ENCODE measurements around the gene SPRED1.

The SPRED1 gene

DNA sequence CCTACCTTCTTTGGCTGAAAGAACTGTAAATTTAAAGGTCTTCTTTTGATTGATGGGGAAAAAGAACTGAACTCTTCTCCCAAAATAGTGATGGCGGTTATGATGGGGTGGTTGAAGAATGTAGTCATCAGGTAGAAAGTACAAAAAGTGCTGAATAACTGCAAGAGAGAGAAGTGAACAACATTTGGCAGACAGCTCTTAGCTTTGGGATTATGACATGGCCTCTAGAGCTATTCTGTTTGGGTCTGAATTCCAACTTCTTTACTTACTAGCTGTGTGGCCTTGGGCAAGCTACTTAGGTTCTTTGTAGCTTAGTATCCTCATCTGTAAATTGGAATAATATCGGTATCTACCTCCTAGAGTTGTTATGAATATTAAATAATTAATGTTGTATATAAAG is 91.7 kb downstream of the SPRED1 start:
- Histone ChIP-seq H3K27ac (ENCODE audit: low read depth, low read length) (no peak overlapping the region), H3K4me3 (ENCODE audit: low read depth, low read length) (no peak overlapping the region), H2AFZ (ENCODE audit: low read length, unreplicated experiment) (no peak overlapping the region), H3K27me3 (ENCODE audit: insufficient read depth, low read length) (no peaks in the 10 kb centered on the region), H3K79me2 (ENCODE audit: control insufficient read depth, insufficient read depth, low read length, unreplicated experiment) (peaks cover 14% of the 10 kb centered on the region), H3K4me1 (ENCODE audit: control insufficient read depth, insufficient read depth, low read length, unreplicated experiment) (no peaks in the 10 kb centered on the region), H3K36me3 (ENCODE audit: insufficient read depth, low read length) (peaks cover 23% of the 10 kb centered on the region)

DNA sequence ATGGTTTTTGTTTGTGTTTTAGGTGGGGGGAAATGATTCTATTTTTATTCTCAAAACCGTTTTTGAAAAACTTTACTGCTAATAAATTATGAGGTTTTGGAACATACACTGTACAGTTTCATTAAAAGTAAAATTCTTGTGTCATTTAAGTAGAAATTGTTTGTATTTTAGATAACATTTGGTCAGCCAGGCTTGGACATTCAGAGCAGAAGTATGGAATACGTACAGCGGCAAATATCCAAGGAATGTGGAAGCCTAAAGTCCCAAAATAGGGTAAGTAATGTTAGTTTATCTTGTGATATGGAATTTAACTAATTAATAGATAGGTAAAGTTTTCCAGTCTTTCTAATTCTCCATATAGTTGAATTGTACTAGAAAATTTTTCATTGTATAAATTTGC is 96.6 kb downstream of the SPRED1 start:
- no peak overlapping the region for H2AFZ ChIP-seq (ENCODE audit: low read length, unreplicated experiment)
- H3K79me2 ChIP-seq (ENCODE audit: control insufficient read depth, insufficient read depth, low read length, unreplicated experiment): peaks cover 14% of the 10 kb centered on the region
- no peaks in the 10 kb centered on the region for H3K27me3 ChIP-seq (ENCODE audit: insufficient read depth, low read length)
- no peak overlapping the region for H3K4me3 ChIP-seq (ENCODE audit: low read depth, low read length)
- peaks cover 5% of the 10 kb centered on the region for H3K4me1 ChIP-seq (ENCODE audit: control insufficient read depth, insufficient read depth, low read length, unreplicated experiment)
- H3K27ac ChIP-seq (ENCODE audit: low read depth, low read length): no peak overlapping the region
- H3K36me3 ChIP-seq (ENCODE audit: insufficient read depth, low read length): peaks cover 32% of the 10 kb centered on the region

GRCh38 chr15:38351466-38351865 is 98.8 kb downstream of the SPRED1 start:
- peaks cover 32% of the 10 kb centered on the region for H3K36me3 ChIP-seq (ENCODE audit: insufficient read depth, low read length)
- H3K79me2 ChIP-seq (ENCODE audit: control insufficient read depth, insufficient read depth, low read length, unreplicated experiment): peaks cover 5% of the 10 kb centered on the region
- no peak overlapping the region for H3K4me3 ChIP-seq (ENCODE audit: low read depth, low read length)
- no peak overlapping the region for H3K27ac ChIP-seq (ENCODE audit: low read depth, low read length)
- peaks cover 5% of the 10 kb centered on the region for H3K4me1 ChIP-seq (ENCODE audit: control insufficient read depth, insufficient read depth, low read length, unreplicated experiment)
- H3K27me3 ChIP-seq (ENCODE audit: insufficient read depth, low read length): no peaks in the 10 kb centered on the region
- no peak overlapping the region for H2AFZ ChIP-seq (ENCODE audit: low read length, unreplicated experiment)

- peaks cover 5% of the 10 kb centered on the region for H3K4me1 ChIP-seq (ENCODE audit: control insufficient read depth, insufficient read depth, low read length, unreplicated experiment)
- H3K4me3 ChIP-seq (ENCODE audit: low read depth, low read length): no peak overlapping the region
- peaks cover 29% of the 10 kb centered on the region for H3K36me3 ChIP-seq (ENCODE audit: insufficient read depth, low read length)
- no peak overlapping the region for H2AFZ ChIP-seq (ENCODE audit: low read length, unreplicated experiment)
- no peak overlapping the region for H3K27ac ChIP-seq (ENCODE audit: low read depth, low read length)
- no peaks in the 10 kb centered on the region for H3K79me2 ChIP-seq (ENCODE audit: control insufficient read depth, insufficient read depth, low read length, unreplicated experiment)
- no peaks in the 10 kb centered on the region for H3K27me3 ChIP-seq (ENCODE audit: insufficient read depth, low read length)
Observed at GRCh38 chr15:38354315-38354929, 101.8 kb downstream of the SPRED1 start.

DNA sequence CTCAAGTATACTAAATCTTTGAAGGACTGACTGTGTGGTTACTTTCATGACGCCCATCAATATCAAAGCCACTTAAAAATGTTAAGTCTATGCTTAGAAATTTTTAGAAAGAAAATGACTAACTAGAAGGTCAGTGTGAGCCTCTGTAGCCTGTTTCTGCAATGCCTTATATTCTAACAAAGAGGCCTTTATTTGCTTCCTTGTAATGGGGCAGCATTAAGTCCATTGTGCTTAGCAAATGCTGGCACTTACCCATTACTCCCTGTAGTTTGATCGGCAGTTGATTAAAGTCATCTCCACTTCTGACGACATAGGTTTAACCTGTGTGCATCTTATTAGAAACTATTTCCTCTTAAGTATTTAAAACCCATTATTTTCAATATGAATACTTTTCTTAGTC is 109.7 kb downstream of the SPRED1 start:
- no peaks in the 10 kb centered on the region; the same call in 1 of the 2 replicates for H3K27me3 ChIP-seq (ENCODE audit: insufficient read depth, low read length)
- H2AFZ ChIP-seq (ENCODE audit: low read length, unreplicated experiment): no peak overlapping the region
- no peak overlapping the region for H3K4me3 ChIP-seq (ENCODE audit: low read depth, low read length)
- H3K4me1 ChIP-seq (ENCODE audit: control insufficient read depth, insufficient read depth, low read length, unreplicated experiment): no peaks in the 10 kb centered on the region
- no peaks in the 10 kb centered on the region for H3K36me3 ChIP-seq (ENCODE audit: insufficient read depth, low read length)
- H3K79me2 ChIP-seq (ENCODE audit: control insufficient read depth, insufficient read depth, low read length, unreplicated experiment): no peaks in the 10 kb centered on the region
- no peak overlapping the region for H3K27ac ChIP-seq (ENCODE audit: low read depth, low read length)

GRCh38 chr15:38367476-38367875 is 114.8 kb downstream of the SPRED1 start:
- Histone ChIP-seq H3K4me3 (ENCODE audit: low read depth, low read length) (no peak overlapping the region), H3K27me3 (ENCODE audit: insufficient read depth, low read length) (no peaks in the 10 kb centered on the region; the same call in 1 of the 2 replicates), H3K4me1 (ENCODE audit: control insufficient read depth, insufficient read depth, low read length, unreplicated experiment) (no peaks in the 10 kb centered on the region), H3K27ac (ENCODE audit: low read depth, low read length) (no peak overlapping the region), H3K36me3 (ENCODE audit: insufficient read depth, low read length) (no peaks in the 10 kb centered on the region), H3K79me2 (ENCODE audit: control insufficient read depth, insufficient read depth, low read length, unreplicated experiment) (no peaks in the 10 kb centered on the region), H2AFZ (ENCODE audit: low read length, unreplicated experiment) (no peak overlapping the region)

GRCh38 chr15:38369936-38370478 is 117.4 kb downstream of the SPRED1 start:
- Histone ChIP-seq H2AFZ (ENCODE audit: low read length, unreplicated experiment) (no peak overlapping the region), H3K36me3 (ENCODE audit: insufficient read depth, low read length) (no peaks in the 10 kb centered on the region), H3K27ac (ENCODE audit: low read depth, low read length) (no peak overlapping the region), H3K79me2 (ENCODE audit: control insufficient read depth, insufficient read depth, low read length, unreplicated experiment) (no peaks in the 10 kb centered on the region), H3K4me3 (ENCODE audit: low read depth, low read length) (no peak overlapping the region), H3K27me3 (ENCODE audit: insufficient read depth, low read length) (no peaks in the 10 kb centered on the region; the same call in 1 of the 2 replicates), H3K4me1 (ENCODE audit: control insufficient read depth, insufficient read depth, low read length, unreplicated experiment) (no peaks in the 10 kb centered on the region)

DNA sequence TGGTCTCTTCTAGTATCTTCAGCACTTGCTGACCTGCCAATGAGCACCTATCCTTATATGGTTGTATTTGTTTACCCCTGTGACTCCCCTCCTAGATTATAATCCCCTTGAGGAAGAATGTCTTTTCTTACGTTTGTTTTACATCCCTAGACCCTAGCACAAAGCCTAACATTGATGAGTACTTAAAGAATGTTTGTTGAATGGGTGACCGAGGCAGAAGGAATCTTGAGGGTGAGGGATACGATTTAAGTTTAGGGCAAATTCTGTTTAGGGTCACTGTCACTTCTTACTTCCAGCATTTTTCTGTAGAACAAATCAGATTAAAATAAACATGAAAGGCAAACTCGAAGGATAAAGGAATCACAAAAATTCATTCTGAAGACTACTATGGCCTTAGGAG is 120.4 kb downstream of the SPRED1 start:
- Histone ChIP-seq H2AFZ (ENCODE audit: low read length, unreplicated experiment) (no peak overlapping the region), H3K4me3 (ENCODE audit: low read depth, low read length) (no peak overlapping the region), H3K79me2 (ENCODE audit: control insufficient read depth, insufficient read depth, low read length, unreplicated experiment) (no peaks in the 10 kb centered on the region)

GRCh38 chr15:38374029-38374428 is 121.4 kb downstream of the SPRED1 start:
- Histone ChIP-seq H3K79me2 (ENCODE audit: control insufficient read depth, insufficient read depth, low read length, unreplicated experiment) (no peaks in the 10 kb centered on the region), H3K4me3 (ENCODE audit: low read depth, low read length) (no peak overlapping the region), H3K4me1 (ENCODE audit: control insufficient read depth, insufficient read depth, low read length, unreplicated experiment) (peaks cover 4% of the 10 kb centered on the region), H3K36me3 (ENCODE audit: insufficient read depth, low read length) (no peaks in the 10 kb centered on the region), H2AFZ (ENCODE audit: low read length, unreplicated experiment) (no peak overlapping the region), H3K27me3 (ENCODE audit: insufficient read depth, low read length) (no peaks in the 10 kb centered on the region), H3K27ac (ENCODE audit: low read depth, low read length) (no peak overlapping the region)

More for the DNA sequence above, 120.4 kb downstream of the SPRED1 start:
- no peaks in the 10 kb centered on the region for H3K36me3 ChIP-seq (ENCODE audit: insufficient read depth, low read length)
- no peak overlapping the region for H3K27ac ChIP-seq (ENCODE audit: low read depth, low read length)
- no peaks in the 10 kb centered on the region for H3K27me3 ChIP-seq (ENCODE audit: insufficient read depth, low read length)
- peaks cover 2% of the 10 kb centered on the region for H3K4me1 ChIP-seq (ENCODE audit: control insufficient read depth, insufficient read depth, low read length, unreplicated experiment)

DNA sequence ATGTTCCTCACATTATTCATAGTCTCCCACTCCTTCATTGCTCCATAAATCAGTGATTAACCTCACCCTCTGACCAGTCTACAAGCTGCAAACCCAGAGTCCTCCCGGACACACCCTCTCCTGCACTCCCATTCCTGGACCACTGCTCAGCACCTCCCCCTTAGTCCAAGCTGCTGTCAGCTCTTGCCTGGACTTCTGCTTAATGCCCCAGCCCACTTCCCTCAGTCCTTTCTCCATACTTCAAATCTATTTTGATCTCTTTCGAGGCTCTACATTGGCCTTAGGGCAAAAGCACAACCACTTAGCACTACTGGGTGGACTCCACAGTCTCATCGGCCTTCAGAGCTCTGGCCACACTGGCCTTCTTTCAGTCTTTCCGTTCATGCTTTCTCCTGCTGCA is 121.9 kb downstream of the SPRED1 start:
- Histone ChIP-seq H2AFZ (ENCODE audit: low read length, unreplicated experiment) (no peak overlapping the region), H3K27ac (ENCODE audit: low read depth, low read length) (no peak overlapping the region), H3K4me3 (ENCODE audit: low read depth, low read length) (no peak overlapping the region), H3K36me3 (ENCODE audit: insufficient read depth, low read length) (no peaks in the 10 kb centered on the region), H3K4me1 (ENCODE audit: control insufficient read depth, insufficient read depth, low read length, unreplicated experiment) (peaks cover 4% of the 10 kb centered on the region), H3K79me2 (ENCODE audit: control insufficient read depth, insufficient read depth, low read length, unreplicated experiment) (no peaks in the 10 kb centered on the region), H3K27me3 (ENCODE audit: insufficient read depth, low read length) (no peaks in the 10 kb centered on the region)

DNA sequence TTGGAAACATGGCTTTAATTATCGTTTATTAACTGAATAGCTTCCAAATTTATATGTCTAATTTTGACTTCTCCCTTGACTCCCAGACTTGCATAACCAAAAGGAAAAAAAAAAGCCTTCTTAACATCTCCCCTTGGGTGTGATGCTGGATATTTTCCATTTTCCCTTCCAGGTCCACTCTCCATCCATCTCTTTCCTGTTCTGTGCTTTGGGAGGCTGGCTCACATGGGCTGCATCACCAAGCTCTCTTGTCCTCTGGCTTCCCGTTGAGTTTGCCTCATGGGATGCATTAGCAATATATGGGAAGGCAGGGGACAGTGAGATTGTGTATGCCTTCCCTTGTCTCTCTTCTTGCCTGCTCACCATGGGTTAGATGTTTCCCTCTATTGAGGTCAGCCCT is 123.4 kb downstream of the SPRED1 start:
- H3K27ac ChIP-seq (ENCODE audit: low read depth, low read length): no peak overlapping the region
- H3K4me3 ChIP-seq (ENCODE audit: low read depth, low read length): no peak overlapping the region
- H3K27me3 ChIP-seq (ENCODE audit: insufficient read depth, low read length): no peaks in the 10 kb centered on the region
- no peaks in the 10 kb centered on the region for H3K36me3 ChIP-seq (ENCODE audit: insufficient read depth, low read length)
- no peaks in the 10 kb centered on the region for H3K79me2 ChIP-seq (ENCODE audit: control insufficient read depth, insufficient read depth, low read length, unreplicated experiment)
- H3K4me1 ChIP-seq (ENCODE audit: control insufficient read depth, insufficient read depth, low read length, unreplicated experiment): peaks cover 4% of the 10 kb centered on the region
- no peak overlapping the region for H2AFZ ChIP-seq (ENCODE audit: low read length, unreplicated experiment)
